ENCODE data around the gene TRABD2B.

- TF ChIP-seq CTCF (IDR thresholded peaks at IDR 0.05 in 4 of 5, conservative IDR thresholded peaks at IDR 0.05 in 1 of 5) = no peak
- no peak for TF ChIP-seq POLR2A (IDR thresholded peaks at IDR 0.05)
These were observed 85.3 kb downstream of the TRABD2B start for GRCh38 chr1:47911892-47912291.
